Measurements from ENCODE around the gene COL17A1.

The COL17A1 gene

DNA sequence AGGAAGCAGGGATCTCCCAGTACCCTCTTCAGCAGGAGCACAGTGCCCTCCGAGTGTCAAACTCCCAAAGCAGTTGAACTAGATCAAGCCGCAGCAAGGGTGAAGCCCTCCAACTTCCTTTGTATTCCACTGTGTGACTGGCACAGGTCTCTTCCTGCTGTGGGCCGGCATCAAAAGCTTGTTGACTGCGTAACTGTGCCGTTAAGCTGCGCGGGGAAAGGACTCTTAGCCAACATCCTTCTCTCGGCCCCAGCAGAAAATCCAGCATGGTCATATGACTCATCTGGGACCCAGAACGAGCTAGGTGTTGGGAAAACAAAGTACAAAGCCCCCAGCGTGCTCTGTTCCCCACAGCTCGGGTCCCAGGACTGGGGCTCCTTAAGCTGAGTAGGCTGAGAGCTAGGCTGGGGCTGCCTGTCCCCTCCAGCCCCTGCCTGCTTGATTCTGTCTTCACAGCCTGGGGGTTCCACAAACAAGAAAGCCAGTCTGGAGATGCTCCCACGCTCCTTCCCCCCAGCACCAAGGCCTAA is 52.2 kb downstream of the COL17A1 start:
- Histone ChIP-seq H3K4me3 (ENCODE audit: low read depth in 1 of 2, low read length in 2 of 2) (no peak overlapping the region), H3K27me3 (ENCODE audit: insufficient read depth, low read length, poor library complexity) (no peaks in the 10 kb centered on the region), H3K9me3 (ENCODE audit: insufficient read depth, low read length, severe bottlenecking) (no peaks in the 10 kb centered on the region), H2AFZ (ENCODE audit: low read depth, low read length) (no peak overlapping the region), H3K4me2 (ENCODE audit: insufficient read depth, low read length) (no peak overlapping the region), H3K27ac (ENCODE audit: low read length) (no peak overlapping the region), H3K9ac (ENCODE audit: low read depth, low read length) (no peak overlapping the region), H4K20me1 (ENCODE audit: insufficient read depth, low read length) (no peaks in the 10 kb centered on the region), H3K4me1 (ENCODE audit: insufficient read depth, low read length) (no peaks in the 10 kb centered on the region), H3K79me2 (ENCODE audit: insufficient read depth, low read length) (no peaks in the 10 kb centered on the region), H3K36me3 (ENCODE audit: insufficient read depth, low read length) (peaks cover 23% of the 10 kb centered on the region)
- TF ChIP-seq EZH2 (IDR thresholded peaks at IDR 0.05; ENCODE audit: borderline replicate concordance, low read depth, low read length, severe bottlenecking) (no peak), CTCF (IDR thresholded peaks at IDR 0.05; ENCODE audit: borderline replicate concordance, extremely low read depth, low read length, poor library complexity, severe bottlenecking) (no peak)
- DNase-seq, result no peak
- ATAC-seq (ENCODE audit: insufficient read depth, low read depth), result no peak

DNA sequence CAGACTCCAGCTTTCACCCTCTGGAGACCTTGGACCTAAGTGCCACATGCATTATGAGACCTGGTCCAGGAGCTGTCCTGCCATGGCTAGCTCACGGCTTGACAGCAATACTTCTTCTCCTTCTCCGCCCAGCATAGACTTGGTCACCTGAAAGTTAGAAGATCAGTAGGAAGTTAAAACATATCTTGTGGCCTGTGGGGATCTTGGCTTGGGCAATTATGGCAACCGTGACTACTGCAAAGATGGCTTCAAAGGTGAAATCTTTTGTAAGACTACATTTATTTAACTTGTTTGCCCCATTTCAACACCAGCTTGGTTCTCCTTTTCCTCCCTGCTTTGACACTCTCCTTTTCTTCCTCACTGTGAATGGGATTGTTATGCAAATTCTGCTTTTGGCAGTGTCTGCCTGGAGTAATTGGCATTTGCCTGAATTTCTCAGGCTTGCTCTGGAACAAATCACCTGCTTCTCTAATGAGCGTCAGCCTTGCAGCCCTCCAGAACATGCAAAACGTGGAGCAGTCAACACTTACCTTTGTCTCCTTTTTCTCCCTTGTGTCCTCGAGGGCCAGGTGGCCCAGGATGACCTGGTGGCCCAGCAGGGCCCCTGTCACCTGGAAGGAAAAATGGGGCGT is 53.4 kb downstream of the COL17A1 start:
- Histone ChIP-seq H3K27me3 (ENCODE audit: insufficient read depth, low read length, poor library complexity) (no peaks in the 10 kb centered on the region), H3K9ac (ENCODE audit: low read depth, low read length) (no peak overlapping the region), H3K79me2 (ENCODE audit: insufficient read depth, low read length) (no peaks in the 10 kb centered on the region), H3K36me3 (ENCODE audit: insufficient read depth, low read length) (peaks cover 32% of the 10 kb centered on the region), H3K9me3 (ENCODE audit: insufficient read depth, low read length, severe bottlenecking) (no peaks in the 10 kb centered on the region), H3K27ac (ENCODE audit: low read length) (no peak overlapping the region), H4K20me1 (ENCODE audit: insufficient read depth, low read length) (no peaks in the 10 kb centered on the region), H3K4me2 (ENCODE audit: insufficient read depth, low read length) (no peak overlapping the region), H3K4me3 (ENCODE audit: low read depth in 1 of 2, low read length in 2 of 2) (no peak overlapping the region), H2AFZ (ENCODE audit: low read depth, low read length) (no peak overlapping the region), H3K4me1 (ENCODE audit: insufficient read depth, low read length) (no peaks in the 10 kb centered on the region)
- TF ChIP-seq EZH2 (IDR thresholded peaks at IDR 0.05; ENCODE audit: borderline replicate concordance, low read depth, low read length, severe bottlenecking) (no peak), CTCF (IDR thresholded peaks at IDR 0.05; ENCODE audit: borderline replicate concordance, extremely low read depth, low read length, poor library complexity, severe bottlenecking) (no peak)
- no peak for ATAC-seq (ENCODE audit: insufficient read depth, low read depth)
- DNase-seq, result no peak

DNA sequence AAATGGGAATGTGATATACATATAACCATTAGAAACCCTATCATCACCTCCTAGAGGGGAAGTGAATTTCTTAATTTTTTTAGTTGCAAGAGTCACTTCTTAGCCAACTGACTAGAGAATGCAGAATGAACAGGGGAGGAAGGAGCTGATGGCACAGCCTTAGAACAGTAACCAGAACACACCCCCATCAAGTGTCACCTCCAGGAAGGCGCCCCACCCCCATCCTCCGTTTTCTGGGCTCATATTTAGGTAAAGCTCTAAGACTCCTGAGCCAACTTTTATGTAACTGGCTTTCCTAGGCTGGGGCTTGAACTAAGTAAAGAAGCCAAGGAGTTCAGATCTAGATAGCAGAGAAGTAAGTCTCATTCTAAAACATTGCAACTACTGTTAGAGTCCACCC is 54.0 kb downstream of the COL17A1 start:
- TF ChIP-seq EZH2 (IDR thresholded peaks at IDR 0.05; ENCODE audit: borderline replicate concordance, low read depth, low read length, severe bottlenecking) (no peak), CTCF (IDR thresholded peaks at IDR 0.05; ENCODE audit: borderline replicate concordance, extremely low read depth, low read length, poor library complexity, severe bottlenecking) (no peak)
- ATAC-seq (ENCODE audit: insufficient read depth, low read depth), result no peak

More for the DNA sequence above, 54.0 kb downstream of the COL17A1 start:
- peaks cover 36% of the 10 kb centered on the region for H3K36me3 ChIP-seq (ENCODE audit: insufficient read depth, low read length)
- no peaks in the 10 kb centered on the region for H3K4me1 ChIP-seq (ENCODE audit: insufficient read depth, low read length)
- H3K4me2 ChIP-seq (ENCODE audit: insufficient read depth, low read length), result no peak overlapping the region
- no peaks in the 10 kb centered on the region for H3K27me3 ChIP-seq (ENCODE audit: insufficient read depth, low read length, poor library complexity)
- H2AFZ ChIP-seq (ENCODE audit: low read depth, low read length), result no peak overlapping the region
- no peak overlapping the region for H3K27ac ChIP-seq (ENCODE audit: low read length)
- H3K4me3 ChIP-seq (ENCODE audit: low read depth in 1 of 2, low read length in 2 of 2), result no peak overlapping the region
- DNase-seq, result no peak
- H3K79me2 ChIP-seq (ENCODE audit: insufficient read depth, low read length), result no peaks in the 10 kb centered on the region
- no peak overlapping the region for H3K9ac ChIP-seq (ENCODE audit: low read depth, low read length)
- no peaks in the 10 kb centered on the region for H4K20me1 ChIP-seq (ENCODE audit: insufficient read depth, low read length)
- H3K9me3 ChIP-seq (ENCODE audit: insufficient read depth, low read length, severe bottlenecking), result no peaks in the 10 kb centered on the region

All from DND-41 (cell line).